ENCODE measurements around the gene IL18R1.
"Not testable (repeated sequence)": the region's sequence is repeated elsewhere in the genome, so short reads cannot be mapped to it uniquely, and the experiment has no call there.

Gene IL18R1

GRCh38 chr2:102355526-102356380 is at the start of gene IL18R1:
Gene IL18R1, plus strand, starts transcription at chr2:102355796. Its CDS starts 6,865 bp downstream, at chr2:102362661.
- peaks cover 37% of the 10 kb centered on the region for H3K4me1 Mint-ChIP-seq (ENCODE audit: low read depth)
- peak; percentile 85 for DNase-seq (ENCODE audit: low spot score)
- H3K27me3 Mint-ChIP-seq (ENCODE audit: low read depth), result no peaks in the 10 kb centered on the region

GRCh38 chr2:102306125-102306524 is 49.5 kb upstream of the IL18R1 start:
- DNase-seq (ENCODE audit: low spot score), result no peak
- Mint-ChIP-seq H3K27me3 (ENCODE audit: low read depth) (no peaks in the 10 kb centered on the region), H3K9me3 (no peaks in the 10 kb centered on the region), H3K4me3 (no peak overlapping the region), H3K27ac (peak overlapping the region; percentile 24), H3K4me1 (ENCODE audit: low read depth) (peaks cover 50% of the 10 kb centered on the region), H3K36me3 (ENCODE audit: low read depth) (peaks cover 1% of the 10 kb centered on the region)

More at GRCh38 chr2:102355526-102356380, at the start of gene IL18R1:
- Mint-ChIP-seq H3K9me3 (no peaks in the 10 kb centered on the region), H3K36me3 (ENCODE audit: low read depth) (peaks cover 18% of the 10 kb centered on the region), H3K4me3 (peak within 1 kb of the TSS; percentile 100), H3K27ac (peak within 1 kb of the TSS; percentile 97)

- Mint-ChIP-seq H3K9me3 (no peaks in the 10 kb centered on the region), H3K36me3 (ENCODE audit: low read depth) (peaks cover 1% of the 10 kb centered on the region), H3K27me3 (ENCODE audit: low read depth) (no peaks in the 10 kb centered on the region), H3K4me3 (peak within 1 kb of the TSS; percentile 43), H3K27ac (peak within 1 kb of the TSS; percentile 80), H3K4me1 (ENCODE audit: low read depth) (peaks cover 35% of the 10 kb centered on the region)
- DNase-seq (ENCODE audit: low spot score), result no peak
Observed at GRCh38 chr2:102310964-102311640, 44.5 kb upstream of the IL18R1 start, which contains the start of gene IL1RL1. Gene IL1RL1, plus strand, starts transcription at chr2:102311563. Its CDS starts 26,702 bp downstream, at chr2:102338265.

- H3K27me3 Mint-ChIP-seq (ENCODE audit: low read depth), result no peaks in the 10 kb centered on the region
- no peaks in the 10 kb centered on the region for H3K9me3 Mint-ChIP-seq
- H3K36me3 Mint-ChIP-seq (ENCODE audit: low read depth), result no peaks in the 10 kb centered on the region
- peaks cover 29% of the 10 kb centered on the region for H3K4me1 Mint-ChIP-seq (ENCODE audit: low read depth)
- no peak for DNase-seq (ENCODE audit: low spot score)
- no peak overlapping the region for H3K4me3 Mint-ChIP-seq
- no peak overlapping the region for H3K27ac Mint-ChIP-seq
Observed at GRCh38 chr2:102313025-102313424, 42.6 kb upstream of the IL18R1 start.

GRCh38 chr2:102313471-102313870 is 42.1 kb upstream of the IL18R1 start:
- peaks cover 29% of the 10 kb centered on the region for H3K4me1 Mint-ChIP-seq (ENCODE audit: low read depth)
- H3K9me3 Mint-ChIP-seq, result no peaks in the 10 kb centered on the region
- DNase-seq (ENCODE audit: low spot score), result no peak
- no peaks in the 10 kb centered on the region for H3K27me3 Mint-ChIP-seq (ENCODE audit: low read depth)
- no peaks in the 10 kb centered on the region for H3K36me3 Mint-ChIP-seq (ENCODE audit: low read depth)
- no peak overlapping the region for H3K27ac Mint-ChIP-seq
- no peak overlapping the region for H3K4me3 Mint-ChIP-seq

- Mint-ChIP-seq H3K27ac (no peak overlapping the region), H3K9me3 (no peaks in the 10 kb centered on the region), H3K4me3 (no peak overlapping the region), H3K27me3 (ENCODE audit: low read depth) (no peaks in the 10 kb centered on the region), H3K36me3 (ENCODE audit: low read depth) (no peaks in the 10 kb centered on the region), H3K4me1 (ENCODE audit: low read depth) (peaks cover 29% of the 10 kb centered on the region)
- DNase-seq (ENCODE audit: low spot score), result no peak
Observed at GRCh38 chr2:102313950-102314349, 41.6 kb upstream of the IL18R1 start.

- Mint-ChIP-seq H3K4me1 (ENCODE audit: low read depth) (peaks cover 23% of the 10 kb centered on the region), H3K27ac (no peak overlapping the region), H3K27me3 (ENCODE audit: low read depth) (no peaks in the 10 kb centered on the region), H3K4me3 (no peak overlapping the region), H3K9me3 (no peaks in the 10 kb centered on the region), H3K36me3 (ENCODE audit: low read depth) (no peaks in the 10 kb centered on the region)
- DNase-seq (ENCODE audit: low spot score), result no peak
Observed at GRCh38 chr2:102315921-102316320, 39.7 kb upstream of the IL18R1 start.

GRCh38 chr2:102317715-102318114 is 37.9 kb upstream of the IL18R1 start:
- no peak for DNase-seq (ENCODE audit: low spot score)
- Mint-ChIP-seq H3K36me3 (ENCODE audit: low read depth) (no peaks in the 10 kb centered on the region), H3K4me1 (ENCODE audit: low read depth) (peaks cover 16% of the 10 kb centered on the region), H3K4me3 (no peak overlapping the region), H3K27ac (no peak overlapping the region), H3K27me3 (ENCODE audit: low read depth) (no peaks in the 10 kb centered on the region), H3K9me3 (no peaks in the 10 kb centered on the region)

GRCh38 chr2:102318437-102318836 is 37.2 kb upstream of the IL18R1 start:
- H3K36me3 Mint-ChIP-seq (ENCODE audit: low read depth), result no peaks in the 10 kb centered on the region
- H3K9me3 Mint-ChIP-seq, result peaks cover 1% of the 10 kb centered on the region
- DNase-seq (ENCODE audit: low spot score), result no peak
- no peak overlapping the region for H3K4me3 Mint-ChIP-seq
- no peaks in the 10 kb centered on the region for H3K27me3 Mint-ChIP-seq (ENCODE audit: low read depth)
- peaks cover 14% of the 10 kb centered on the region for H3K4me1 Mint-ChIP-seq (ENCODE audit: low read depth)
- no peak overlapping the region for H3K27ac Mint-ChIP-seq

- no peaks in the 10 kb centered on the region for H3K27me3 Mint-ChIP-seq (ENCODE audit: low read depth)
- no peak overlapping the region for H3K27ac Mint-ChIP-seq
- peaks cover 10% of the 10 kb centered on the region for H3K9me3 Mint-ChIP-seq
- H3K4me1 Mint-ChIP-seq (ENCODE audit: low read depth), result peaks cover 5% of the 10 kb centered on the region
- DNase-seq (ENCODE audit: low spot score), result no peak
- H3K36me3 Mint-ChIP-seq (ENCODE audit: low read depth), result no peaks in the 10 kb centered on the region
- no peak overlapping the region for H3K4me3 Mint-ChIP-seq
Observed at GRCh38 chr2:102321941-102322719, 33.5 kb upstream of the IL18R1 start.

GRCh38 chr2:102324914-102325313 is 30.7 kb upstream of the IL18R1 start:
- not testable (repeated sequence) for H3K4me1 Mint-ChIP-seq (ENCODE audit: low read depth); H3K36me3 Mint-ChIP-seq (ENCODE audit: low read depth); DNase-seq (ENCODE audit: low spot score); H3K27ac Mint-ChIP-seq; H3K4me3 Mint-ChIP-seq; H3K9me3 Mint-ChIP-seq; H3K27me3 Mint-ChIP-seq (ENCODE audit: low read depth)

GRCh38 chr2:102331311-102331980 is 24.1 kb upstream of the IL18R1 start:
- Mint-ChIP-seq H3K27me3 (ENCODE audit: low read depth) (no peaks in the 10 kb centered on the region), H3K9me3 (peaks cover 15% of the 10 kb centered on the region), H3K4me1 (ENCODE audit: low read depth) (peaks cover 9% of the 10 kb centered on the region), H3K4me3 (no peak overlapping the region), H3K27ac (no peak overlapping the region), H3K36me3 (ENCODE audit: low read depth) (peaks cover 5% of the 10 kb centered on the region)
- no peak for DNase-seq (ENCODE audit: low spot score)

GRCh38 chr2:102334486-102334885 is 21.1 kb upstream of the IL18R1 start:
- peaks cover 15% of the 10 kb centered on the region for H3K9me3 Mint-ChIP-seq
- DNase-seq (ENCODE audit: low spot score), result no peak
- peaks cover 5% of the 10 kb centered on the region for H3K36me3 Mint-ChIP-seq (ENCODE audit: low read depth)
- no peak overlapping the region for H3K27ac Mint-ChIP-seq
- H3K4me1 Mint-ChIP-seq (ENCODE audit: low read depth), result peaks cover 19% of the 10 kb centered on the region
- H3K27me3 Mint-ChIP-seq (ENCODE audit: low read depth), result no peaks in the 10 kb centered on the region
- H3K4me3 Mint-ChIP-seq, result no peak overlapping the region

All from T-helper 2 cell treated with Interferon-gamma antibody and Interleukin-4, amounts not matched to agents 5 μg/mL and 100 μg/mL, for 36 hours (primary cell).